SU-DHL-6 (cell line): ENCODE results near the gene CD34.

Experiments
- H2AFZ ChIP-seq: fragments of 200-600 bp; sonication (generic); 2 replicates; pipeline ENCODE4 v1.6.1; 2014; ENCODE audit warnings: low read depth, mild to moderate bottlenecking, moderate library complexity, mixed read lengths, antibody characterized with exemption, low read length; ENCODE audit not compliant: severe bottlenecking
- H3F3A ChIP-seq: fragments of 200-600 bp; shearing (Covaris generic); 2 replicates; pipeline ENCODE4 v1.6.0; 2016; ENCODE audit warnings: antibody characterized with exemption, mild to moderate bottlenecking; ENCODE audit not compliant: insufficient read depth
- H3K27ac ChIP-seq: fragments of 200-600 bp; sonication (generic); 2 replicates; pipeline ENCODE4 v1.5.1; 2016; ENCODE audit warnings: low read depth, mild to moderate bottlenecking, low read length, moderate library complexity, mixed read lengths
- H3K27me3 ChIP-seq: fragments of 200-600 bp; sonication (generic), shearing (Covaris generic); 2 replicates; pipeline ENCODE4 v1.6.0; 2014; ENCODE audit warnings: mild to moderate bottlenecking, low read length
- H3K36me3 ChIP-seq: fragments of 200-600 bp; sonication (generic); 2 replicates; pipeline ENCODE4 v1.6.1; 2014; ENCODE audit warnings: mild to moderate bottlenecking, low read length, mixed read lengths
- H3K4me2 ChIP-seq: fragments of 300-600, 200-600 bp; shearing (Covaris generic), sonication (generic); 2 replicates; pipeline ENCODE4 v1.6.0; 2014; ENCODE audit warnings: low read length, low read depth, mild to moderate bottlenecking; ENCODE audit not compliant: poor library complexity, severe bottlenecking
- H3K4me3 ChIP-seq: fragments of 200-600 bp; sonication (generic); 2 replicates; pipeline ENCODE4 v1.5.1; 2014; ENCODE audit warnings: antibody characterized with exemption, low read length, mild to moderate bottlenecking, mixed read lengths; ENCODE audit not compliant: insufficient read depth, poor library complexity, severe bottlenecking
- H3K79me2 ChIP-seq: fragments of 200-600 bp; sonication (generic); 2 replicates; pipeline ENCODE4 v1.6.1; 2014; ENCODE audit warnings: mild to moderate bottlenecking, low read length, moderate library complexity; ENCODE audit not compliant: insufficient read depth
- H3K9ac ChIP-seq: fragments of 200-600 bp; sonication (generic); 2 replicates; pipeline ENCODE4 v1.7.0; 2014; ENCODE audit warnings: mild to moderate bottlenecking, low read length
- H3K9me2 ChIP-seq: fragments of 200-600 bp; sonication (generic); replicated peaks from 2 replicates; pipeline ENCODE4 v1.6.1; 2014; ENCODE audit warnings: low read length; ENCODE audit not compliant: insufficient read depth
- H3K9me3 ChIP-seq: fragments of 200-600 bp; sonication (generic); 2 replicates; pipeline ENCODE4 v1.6.1; 2014; ENCODE audit warnings: low read length, mixed read lengths; ENCODE audit not compliant: insufficient read depth
- H4K20me1 ChIP-seq: fragments of 200-600 bp; sonication (generic); 2 replicates; pipeline ENCODE4 v1.6.1; 2014; ENCODE audit warnings: low read depth, mild to moderate bottlenecking, antibody characterized with exemption, low read length, moderate library complexity, mixed read lengths
- EZH2phosphoT487 ChIP-seq: fragments of 200-600 bp; sonication (generic), shearing (Covaris generic); conservative IDR thresholded peaks from 2 replicates; pipeline ENCODE4 v1.6.1; 2018; ENCODE audit warnings: mild to moderate bottlenecking, antibody characterized with exemption, low read length, moderate library complexity, mixed read lengths
- TF ChIP-seq, protein P1 (sequence below): fragments of 200-600 bp; sonication (generic); IDR thresholded peaks from one replicate; pipeline ENCODE4 v1.5.1; 2017; ENCODE audit warnings: antibody characterized with exemption, mild to moderate bottlenecking, low read length, moderate library complexity; ENCODE audit not compliant: insufficient read depth, poor library complexity, severe bottlenecking

The CD34 gene

DNA sequence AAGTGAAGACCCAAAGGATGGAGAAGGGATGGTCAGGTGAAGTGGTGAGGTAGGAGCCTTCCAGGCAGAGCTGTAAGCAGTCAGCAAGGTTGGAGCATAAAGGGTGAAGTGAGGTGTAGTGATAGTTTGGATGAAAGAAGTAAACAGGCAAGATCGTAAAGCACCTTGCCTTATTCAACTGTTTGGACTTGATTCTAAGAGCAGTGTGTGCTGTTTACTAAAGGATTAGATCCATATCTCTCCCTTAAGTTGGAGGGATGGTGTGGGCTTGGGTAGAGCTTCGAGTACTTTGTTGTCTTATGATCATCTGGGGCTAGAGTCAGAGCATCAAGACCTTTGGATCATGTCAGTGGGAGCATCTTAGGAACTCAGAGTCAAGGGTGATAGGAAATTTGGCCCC, 39.8 kb upstream of the CD34 start:
- Histone ChIP-seq H3K27me3 (0 out of 2 replicates have a peak, but pooled peaks cover 2% of the 10 kb centered on the region), H3K4me2 (no peak overlapping the region), H3K79me2 (no peaks in the 10 kb centered on the region), H3K4me3 (no peak overlapping the region), H3F3A (no peaks in the 10 kb centered on the region), H3K27ac (no peak overlapping the region), H3K9me3 (no peaks in the 10 kb centered on the region), H4K20me1 (no peaks in the 10 kb centered on the region), H2AFZ (no peak overlapping the region), H3K36me3 (no peaks in the 10 kb centered on the region), H3K9me2 (no peaks in the 10 kb centered on the region), H3K9ac (no peak overlapping the region)
- no peak for TF ChIP-seq EZH2phosphoT487

DNA sequence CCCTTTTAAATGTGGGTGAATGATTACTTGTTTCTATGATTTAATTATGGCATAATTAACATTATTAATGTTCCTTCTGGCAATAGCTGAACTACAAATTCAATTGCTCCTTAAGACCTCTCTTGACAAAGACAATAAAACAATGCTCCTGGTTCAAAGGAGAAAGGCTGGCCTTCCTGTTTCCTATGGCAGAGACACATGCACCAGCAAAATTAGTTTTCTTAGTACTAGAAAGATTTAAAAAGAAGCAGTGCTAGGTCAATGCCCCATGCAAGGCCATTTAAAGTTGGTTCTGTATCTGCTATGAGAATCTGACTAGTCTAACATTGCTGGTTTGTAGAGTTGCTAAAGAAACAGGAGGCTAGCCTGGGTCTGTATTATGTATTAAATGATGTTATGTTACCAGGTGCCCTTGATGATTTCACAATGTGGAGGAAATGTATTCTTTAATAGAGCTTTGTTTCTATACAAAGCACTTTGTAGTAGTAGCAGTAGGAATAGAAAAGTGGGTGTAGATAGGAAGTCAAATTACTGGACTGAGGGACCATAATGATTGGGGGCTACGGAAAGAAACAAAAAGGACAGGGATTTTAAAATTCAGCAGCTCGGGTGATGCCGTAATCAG, 38.8 kb upstream of the CD34 start:
- Histone ChIP-seq H3K27me3 (no peaks in the 10 kb centered on the region), H3F3A (no peaks in the 10 kb centered on the region), H3K4me3 (no peak overlapping the region), H2AFZ (no peak overlapping the region), H3K4me2 (no peak overlapping the region), H3K36me3 (no peaks in the 10 kb centered on the region), H4K20me1 (no peaks in the 10 kb centered on the region), H3K79me2 (no peaks in the 10 kb centered on the region), H3K9ac (no peak overlapping the region), H3K9me2 (no peaks in the 10 kb centered on the region), H3K9me3 (no peaks in the 10 kb centered on the region), H3K27ac (no peak overlapping the region)
- TF ChIP-seq, protein P1, sequence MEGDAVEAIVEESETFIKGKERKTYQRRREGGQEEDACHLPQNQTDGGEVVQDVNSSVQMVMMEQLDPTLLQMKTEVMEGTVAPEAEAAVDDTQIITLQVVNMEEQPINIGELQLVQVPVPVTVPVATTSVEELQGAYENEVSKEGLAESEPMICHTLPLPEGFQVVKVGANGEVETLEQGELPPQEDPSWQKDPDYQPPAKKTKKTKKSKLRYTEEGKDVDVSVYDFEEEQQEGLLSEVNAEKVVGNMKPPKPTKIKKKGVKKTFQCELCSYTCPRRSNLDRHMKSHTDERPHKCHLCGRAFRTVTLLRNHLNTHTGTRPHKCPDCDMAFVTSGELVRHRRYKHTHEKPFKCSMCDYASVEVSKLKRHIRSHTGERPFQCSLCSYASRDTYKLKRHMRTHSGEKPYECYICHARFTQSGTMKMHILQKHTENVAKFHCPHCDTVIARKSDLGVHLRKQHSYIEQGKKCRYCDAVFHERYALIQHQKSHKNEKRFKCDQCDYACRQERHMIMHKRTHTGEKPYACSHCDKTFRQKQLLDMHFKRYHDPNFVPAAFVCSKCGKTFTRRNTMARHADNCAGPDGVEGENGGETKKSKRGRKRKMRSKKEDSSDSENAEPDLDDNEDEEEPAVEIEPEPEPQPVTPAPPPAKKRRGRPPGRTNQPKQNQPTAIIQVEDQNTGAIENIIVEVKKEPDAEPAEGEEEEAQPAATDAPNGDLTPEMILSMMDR = no peak
- TF ChIP-seq EZH2phosphoT487 = no peak

DNA sequence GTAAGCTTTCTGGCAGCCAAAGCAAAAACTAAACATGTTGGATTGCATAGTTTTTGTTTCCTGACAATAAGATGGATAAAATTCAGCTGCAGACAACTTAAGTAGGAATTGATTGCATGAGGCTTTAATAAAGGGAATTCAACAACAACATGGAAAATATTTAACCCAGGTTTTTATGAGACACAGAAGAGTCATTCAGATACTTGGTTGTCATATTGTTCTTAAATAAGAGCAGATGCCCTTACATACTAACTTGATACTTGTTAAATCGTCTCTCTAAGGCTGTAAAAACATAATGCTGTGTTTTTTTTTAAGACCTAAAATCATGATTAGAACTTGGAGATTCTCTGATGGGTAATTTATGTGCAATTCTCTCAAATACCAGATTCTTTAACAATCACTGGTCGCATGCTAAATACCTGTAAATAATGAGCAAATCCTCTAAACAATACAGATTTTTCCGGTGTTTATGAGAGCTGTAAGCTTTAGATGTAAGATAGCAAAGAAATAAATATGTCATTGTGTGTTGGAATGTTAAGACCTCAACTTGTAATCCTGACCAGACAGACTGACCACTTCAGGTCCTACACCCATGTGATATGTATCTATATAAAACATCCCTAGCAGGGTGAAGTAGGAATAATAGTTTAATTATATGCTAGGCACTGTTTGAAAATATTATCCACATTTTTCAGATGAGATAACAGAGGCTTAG, 37.8 kb upstream of the CD34 start:
- no peaks in the 10 kb centered on the region for H3K9me3 ChIP-seq

More for the DNA sequence above, 37.8 kb upstream of the CD34 start:
- TF ChIP-seq, protein P1 = no peak
- TF ChIP-seq EZH2phosphoT487 = no peak
- no peaks in the 10 kb centered on the region for H3K79me2 ChIP-seq
- H4K20me1 ChIP-seq = no peaks in the 10 kb centered on the region
- no peaks in the 10 kb centered on the region for H3K36me3 ChIP-seq
- no peaks in the 10 kb centered on the region for H3K27me3 ChIP-seq
- no peak overlapping the region for H3K27ac ChIP-seq
- H3F3A ChIP-seq = no peaks in the 10 kb centered on the region
- H3K4me3 ChIP-seq = no peak overlapping the region
- H3K9ac ChIP-seq = no peak overlapping the region
- H2AFZ ChIP-seq = no peak overlapping the region
- no peaks in the 10 kb centered on the region for H3K9me2 ChIP-seq
- H3K4me2 ChIP-seq = no peak overlapping the region
